Suprapubic skin (tissue), 4 donors: ENCODE measurements around the gene NFIA. TPM values are rescaled to one million over a fixed set of nuclear protein-coding genes. Genes with fewer than 3 reads are reported as not detected.

ENCODE experiments used
- DNase-seq, 2 donors: peaks; one replicate each; pipeline ENCODE4 v3.0.0-alpha.2; 2019; ENCODE audit warnings: low spot score in 2 of 2
- H3K27ac ChIP-seq: fragments of 200-600 bp; sonication (generic); one replicate; pipeline ENCODE4 v1.5.1; 2019
- H3K27me3 ChIP-seq: fragments of 200-600 bp; sonication (generic); one replicate; pipeline ENCODE4 v1.5.1; 2019
- H3K36me3 ChIP-seq: fragments of 200-600 bp; sonication (generic); one replicate; pipeline ENCODE4 v1.5.1; 2019
- H3K4me1 ChIP-seq: fragments of 200-600 bp; sonication (generic); one replicate; pipeline ENCODE4 v1.5.1; 2019
- H3K4me3 ChIP-seq: fragments of 200-600 bp; sonication (generic); one replicate; pipeline ENCODE4 v1.5.1; 2019; ENCODE audit warnings: mild to moderate bottlenecking
- H3K9me3 ChIP-seq: fragments of 200-600 bp; sonication (generic); one replicate; pipeline ENCODE4 v1.5.1; 2019
- CTCF ChIP-seq, 2 donors: fragments of 200-600 bp in 1 of 2; fragments of 450-650 bp in 1 of 2; sonication (generic) in 1 of 2; IDR thresholded peaks; one replicate each; pipeline ENCODE4 v1.5.1; 2016 to 2019; ENCODE audit warnings: antibody characterized with exemption in 2 of 2, mild to moderate bottlenecking in 1 of 2, moderate library complexity in 1 of 2
- EP300 ChIP-seq: sonication (generic); formaldehyde crosslinking; IDR thresholded peaks from one replicate; pipeline ENCODE4 v1.6.1; 2017; ENCODE audit warnings: antibody characterized with exemption
- POLR2A ChIP-seq, 2 donors: fragments of 450-650 bp; IDR thresholded peaks; one replicate each; pipeline ENCODE4 v1.6.1; 2017; ENCODE audit warnings: antibody characterized with exemption in 2 of 2, mild to moderate bottlenecking in 2 of 2, moderate library complexity in 2 of 2
- POLR2AphosphoS5 ChIP-seq, 3 donors: sonication (generic); formaldehyde crosslinking; IDR thresholded peaks; one replicate each; pipeline ENCODE4 v1.6.1; 2017; ENCODE audit warnings: antibody characterized with exemption in 3 of 3
- WGBS: methylation state at CpG from one replicate; pipeline ENCODE4 v1.1.5; 2018; 5-methylcytosine and 5-hydroxymethylcytosine counted together
- total RNA-seq, 4 donors: library from RNA; depleted of rRNA; stranded (reverse); fragments of >200 nt; gene quantifications; one replicate each; pipeline ENCODE4 v1.1.0, GENCODE V29; 2016

Gene NFIA
- total RNA-seq, 4 donors from 2014 or later = 30.1 to 54.2 (median 48.2) TPM

GRCh38 chr1:61280452-61280851 lies 198.1 kb downstream of the NFIA start:
- H3K9me3 ChIP-seq = no peaks in the 10 kb centered on the region
- no peak overlapping the region for H3K4me3 ChIP-seq
- WGBS = 68% methylated on average over 5 of the region's 5 CpGs
- H3K27me3 ChIP-seq = no peaks in the 10 kb centered on the region
- H3K36me3 ChIP-seq = no peaks in the 10 kb centered on the region
- no peak for TF ChIP-seq POLR2A (IDR thresholded peaks at IDR 0.05)
- TF ChIP-seq EP300 = no peak
- no peak for TF ChIP-seq POLR2AphosphoS5 (IDR thresholded peaks at IDR 0.05)
- no peak for TF ChIP-seq CTCF (IDR thresholded peaks at IDR 0.05)
- no peak for DNase-seq
- peaks cover 5% of the 10 kb centered on the region for H3K4me1 ChIP-seq
- H3K27ac ChIP-seq = peak overlapping the region; percentile 36

- DNase-seq = no peak
- no peak overlapping the region for H3K27ac ChIP-seq
- TF ChIP-seq EP300 (no peak), CTCF (IDR thresholded peaks at IDR 0.05) (no peak), POLR2AphosphoS5 (IDR thresholded peaks at IDR 0.05) (no peak), POLR2A (IDR thresholded peaks at IDR 0.05) (no peak)
- H3K4me1 ChIP-seq = peaks cover 11% of the 10 kb centered on the region
- 80% methylated on average over 3 of the region's 3 CpGs for WGBS
- H3K27me3 ChIP-seq = no peaks in the 10 kb centered on the region
- H3K36me3 ChIP-seq = no peaks in the 10 kb centered on the region
- H3K4me3 ChIP-seq = no peak overlapping the region
- no peaks in the 10 kb centered on the region for H3K9me3 ChIP-seq
These were observed 200.0 kb downstream of the NFIA start for GRCh38 chr1:61282387-61282786.

- H3K4me3 ChIP-seq = no peak overlapping the region
- no peak overlapping the region for H3K27ac ChIP-seq
These were observed 202.0 kb downstream of the NFIA start for GRCh38 chr1:61284248-61284854.

GRCh38 chr1:61284936-61285335 lies 202.6 kb downstream of the NFIA start:
- H3K27ac ChIP-seq = no peak overlapping the region
- 86% methylated on average over 5 of the region's 5 CpGs for WGBS
- no peak for DNase-seq
- no peaks in the 10 kb centered on the region for H3K36me3 ChIP-seq
- no peak overlapping the region for H3K4me3 ChIP-seq
- no peak for TF ChIP-seq POLR2A (IDR thresholded peaks at IDR 0.05)
- TF ChIP-seq POLR2AphosphoS5 (IDR thresholded peaks at IDR 0.05) = no peak
- TF ChIP-seq CTCF (IDR thresholded peaks at IDR 0.05) = no peak
- TF ChIP-seq EP300 = no peak
- H3K27me3 ChIP-seq = no peaks in the 10 kb centered on the region
- H3K9me3 ChIP-seq = no peaks in the 10 kb centered on the region
- H3K4me1 ChIP-seq = peaks cover 15% of the 10 kb centered on the region

More at GRCh38 chr1:61284248-61284854, 202.0 kb downstream of the NFIA start:
- H3K27me3 ChIP-seq = no peaks in the 10 kb centered on the region
- 93% methylated on average over 3 of the region's 3 CpGs for WGBS
- peaks cover 17% of the 10 kb centered on the region for H3K4me1 ChIP-seq
- H3K9me3 ChIP-seq = no peaks in the 10 kb centered on the region
- H3K36me3 ChIP-seq = no peaks in the 10 kb centered on the region
- TF ChIP-seq POLR2A (IDR thresholded peaks at IDR 0.05) (no peak), CTCF (IDR thresholded peaks at IDR 0.05) (no peak), POLR2AphosphoS5 (IDR thresholded peaks at IDR 0.05) (no peak), EP300 (no peak)
- DNase-seq = no peak

GRCh38 chr1:61285371-61285885 lies 203.1 kb downstream of the NFIA start:
- WGBS = 53% methylated on average over 3 of the region's 3 CpGs
- no peaks in the 10 kb centered on the region for H3K27me3 ChIP-seq

More at GRCh38 chr1:61285371-61285885, 203.1 kb downstream of the NFIA start:
- Histone ChIP-seq H3K9me3 (no peaks in the 10 kb centered on the region), H3K4me3 (no peak overlapping the region), H3K27ac (no peak overlapping the region), H3K36me3 (no peaks in the 10 kb centered on the region), H3K4me1 (peaks cover 15% of the 10 kb centered on the region)
- DNase-seq = no peak
- TF ChIP-seq POLR2A (IDR thresholded peaks at IDR 0.05) (no peak), CTCF (IDR thresholded peaks at IDR 0.05) (no peak), POLR2AphosphoS5 (IDR thresholded peaks at IDR 0.05) (no peak), EP300 (no peak)
